ENCODE measurements around the gene CHCHD6.

Gene CHCHD6

GRCh38 chr3:126770096-126770495, 66.1 kb downstream of the CHCHD6 start:
- H3K27me3 ChIP-seq, result no peaks in the 10 kb centered on the region
- intact Hi-C loops (cut with DNase I; ENCODE audit: low total_unique reads), result no loop called here
- DNase-seq, result no peak
- no peaks in the 10 kb centered on the region for H3K9me3 ChIP-seq
- H3K4me3 ChIP-seq, result no peak overlapping the region
- H3K36me3 ChIP-seq, result peaks cover 0 to 6% (median 6%) of the 10 kb centered on the region in 3 donors
- H3K27ac ChIP-seq, result no peak overlapping the region
- no peaks in the 10 kb centered on the region for H3K4me1 ChIP-seq
- TF ChIP-seq CTCF (IDR thresholded peaks at IDR 0.05), result no peak

DNA sequence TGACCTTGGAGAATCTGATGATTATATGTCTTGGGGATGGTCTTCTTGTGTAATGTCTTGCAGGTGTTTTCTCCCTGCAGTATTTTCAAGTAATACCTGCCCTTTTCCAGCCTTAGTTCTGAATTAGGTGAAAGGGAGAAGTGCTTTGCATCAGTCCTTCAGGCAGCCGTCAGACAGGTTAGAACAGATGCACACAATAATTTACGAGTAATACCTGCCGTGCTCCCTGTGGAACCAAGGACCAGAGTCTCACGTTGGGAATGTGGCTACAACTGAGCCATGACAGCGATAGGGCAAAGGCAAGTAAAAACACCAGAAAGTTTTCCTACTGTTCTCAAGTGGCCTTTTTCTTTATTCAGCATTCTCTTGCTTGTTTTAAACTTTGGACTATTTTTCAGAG, 69.1 kb downstream of the CHCHD6 start:
- no peak overlapping the region for H3K27ac ChIP-seq
- intact Hi-C loops (cut with DNase I; ENCODE audit: low total_unique reads), result no loop called here
- H3K27me3 ChIP-seq, result no peaks in the 10 kb centered on the region
- no peaks in the 10 kb centered on the region for H3K4me1 ChIP-seq
- H3K9me3 ChIP-seq, result no peaks in the 10 kb centered on the region
- H3K36me3 ChIP-seq, result no peaks in the 10 kb centered on the region
- no peak overlapping the region for H3K4me3 ChIP-seq
- DNase-seq, result no peak
- no peak for TF ChIP-seq CTCF (IDR thresholded peaks at IDR 0.05)

DNA sequence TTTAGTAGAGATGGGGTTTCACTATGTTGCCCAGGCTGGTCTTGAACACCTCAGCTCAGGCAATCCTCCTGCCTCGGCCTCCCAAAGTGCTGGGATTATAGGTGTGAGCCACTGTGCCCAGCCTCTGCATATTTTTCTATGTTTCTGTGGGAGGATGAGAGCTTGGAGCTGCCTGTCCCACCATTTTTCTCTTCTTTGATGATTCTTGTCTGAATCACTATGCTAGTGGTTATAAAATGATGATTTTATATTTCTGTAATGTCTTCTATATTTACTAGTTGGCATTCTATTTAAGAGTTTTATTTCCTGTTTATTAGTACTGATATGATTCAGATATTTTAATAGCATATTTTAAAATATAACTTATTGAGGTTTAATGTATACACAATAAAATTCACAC, 69.7 kb downstream of the CHCHD6 start:
- Histone ChIP-seq H3K4me3 (no peak overlapping the region), H3K9me3 (no peaks in the 10 kb centered on the region), H3K27ac (no peak overlapping the region), H3K4me1 (no peaks in the 10 kb centered on the region), H3K36me3 (no peaks in the 10 kb centered on the region), H3K27me3 (no peaks in the 10 kb centered on the region)
- intact Hi-C loops (cut with DNase I; ENCODE audit: low total_unique reads), result no loop called here
- TF ChIP-seq CTCF (IDR thresholded peaks at IDR 0.05), result no peak
- no peak for DNase-seq

DNA sequence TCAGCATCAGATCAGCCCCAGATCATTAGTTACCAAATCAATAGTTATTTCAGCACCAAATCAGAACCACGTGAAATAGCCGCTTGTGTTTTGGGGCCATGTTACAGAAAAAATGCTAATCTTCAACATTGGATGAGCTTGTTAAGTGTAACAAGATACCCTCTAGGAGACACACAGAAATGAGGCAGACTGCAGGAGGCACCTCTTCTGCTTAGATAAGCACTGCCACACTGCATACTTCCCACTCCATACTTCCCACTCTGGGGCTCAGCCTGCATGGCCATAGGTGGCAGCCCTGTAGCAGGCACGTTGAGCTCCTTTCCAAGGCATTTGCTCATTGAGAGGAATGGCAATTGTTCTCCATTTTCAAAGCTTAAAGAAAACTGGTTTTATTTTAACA, 73.3 kb downstream of the CHCHD6 start:
- Histone ChIP-seq H3K36me3 (no peaks in the 10 kb centered on the region), H3K27me3 (no peaks in the 10 kb centered on the region), H3K9me3 (no peaks in the 10 kb centered on the region), H3K4me1 (peaks cover 0 to 9% (median 0%) of the 10 kb centered on the region in 4 donors), H3K27ac (no peak overlapping the region), H3K4me3 (no peak overlapping the region)
- DNase-seq, result no peak
- TF ChIP-seq CTCF (IDR thresholded peaks at IDR 0.05), result no peak
- intact Hi-C loops (cut with DNase I; ENCODE audit: low total_unique reads), result no loop called here

DNA sequence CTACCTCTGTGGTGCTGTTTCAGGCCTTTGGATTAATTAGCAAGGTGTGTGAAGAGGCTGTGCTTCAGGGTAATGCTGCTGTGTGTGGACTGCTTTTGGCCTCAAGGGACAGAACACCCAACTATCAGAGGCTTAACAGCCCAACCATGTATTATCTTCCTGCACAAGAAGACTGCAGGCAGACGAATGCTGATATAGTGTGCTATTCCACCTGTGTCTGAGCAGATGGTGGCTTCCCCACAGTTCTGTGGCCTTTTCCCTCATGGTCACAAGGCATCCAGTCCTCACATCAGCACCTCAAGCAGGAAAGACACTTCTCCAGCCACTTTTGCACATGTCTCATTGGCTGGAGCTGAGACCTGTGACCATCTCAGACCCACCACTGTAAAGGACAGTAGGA, 76.6 kb downstream of the CHCHD6 start:
- H3K4me1 ChIP-seq, result peaks cover 0 to 14% (median 0%) of the 10 kb centered on the region in 4 donors
- intact Hi-C loops (cut with DNase I; ENCODE audit: low total_unique reads), result no loop called here
- H3K27ac ChIP-seq, result no peak overlapping the region
- H3K9me3 ChIP-seq, result no peaks in the 10 kb centered on the region
- H3K27me3 ChIP-seq, result no peaks in the 10 kb centered on the region
- no peak overlapping the region for H3K4me3 ChIP-seq
- no peaks in the 10 kb centered on the region for H3K36me3 ChIP-seq
- no peak for DNase-seq
- TF ChIP-seq CTCF (IDR thresholded peaks at IDR 0.05), result no peak

- Histone ChIP-seq H3K27me3 (no peaks in the 10 kb centered on the region), H3K27ac (peak overlapping the region in 1 of 2 donors; percentile 13), H3K4me1 (peaks cover 0 to 14% (median 0%) of the 10 kb centered on the region in 4 donors), H3K36me3 (no peaks in the 10 kb centered on the region), H3K9me3 (no peaks in the 10 kb centered on the region), H3K4me3 (no peak overlapping the region)
- DNase-seq, result no peak
- intact Hi-C loops (cut with DNase I; ENCODE audit: low total_unique reads), result no loop called here
- no peak for TF ChIP-seq CTCF (IDR thresholded peaks at IDR 0.05)
Measured at GRCh38 chr3:126781406-126781805, 77.4 kb downstream of the CHCHD6 start.
